ENCODE data around the gene KCNE1. TPM values are rescaled to one million over a fixed set of nuclear protein-coding genes. Genes with fewer than 3 reads are reported as not detected.
"Not testable (repeated sequence)": the region's sequence is repeated elsewhere in the genome, so short reads cannot be mapped to it uniquely, and the experiment has no call there.

The KCNE1 gene
- total and polyA plus RNA-seq, 8 donors = 0.05 to 0.75 (median 0.30) TPM

- intact Hi-C loops (cut with DNase I); FAIRE-seq; H3K36me3 ChIP-seq: not testable (repeated sequence)
These were observed 107.3 kb downstream of the KCNE1 start for GRCh38 chr21:34404742-34405141.

GRCh38 chr21:34400522-34400921 lies 111.5 kb downstream of the KCNE1 start:
- FAIRE-seq; intact Hi-C loops (cut with DNase I); H3K4me1 ChIP-seq; DNase-seq; H3K36me3 ChIP-seq; H3K4me3 ChIP-seq; ATAC-seq; H3K9me3 ChIP-seq; H3K27me3 ChIP-seq; H3K27ac ChIP-seq: not testable (repeated sequence)
- WGBS, 2 donors = no CpG with 5 or more reads among the region's 5 CpGs

More at GRCh38 chr21:34404742-34405141, 107.3 kb downstream of the KCNE1 start:
- not testable (repeated sequence) for H3K27me3 ChIP-seq, H3K9me3 ChIP-seq, H3K27ac ChIP-seq, DNase-seq, H3K4me3 ChIP-seq, ATAC-seq, H3K4me1 ChIP-seq
- no CpG with 5 or more reads among the region's 5 CpGs for WGBS, 2 donors

Other genes starting within 250 kb of the KCNE1 start
- not detected for gene KCNE2, start 148.2 kb downstream of the KCNE1 start, total RNA-seq
- not detected for gene KCNE2, start 148.2 kb downstream of the KCNE1 start, polyA plus RNA-seq
- gene SMIM11, start 136.7 kb downstream of the KCNE1 start, total RNA-seq = 10 to 100 TPM in 1 of 6 donors, 1 to 10 TPM in 5; 2.3 to 10.8 (median 4.9) TPM
- 1 to 10 TPM; 1.3 to 3.3 TPM for gene SMIM11, start 136.7 kb downstream of the KCNE1 start, polyA plus RNA-seq
- gene SMIM34, start 88.3 kb downstream of the KCNE1 start, total RNA-seq = not detected
- not detected for gene SMIM34, start 88.3 kb downstream of the KCNE1 start, polyA plus RNA-seq
- 10 to 100 TPM in 5 of 6 donors, 1 to 10 TPM in 1; 9.5 to 19.7 (median 14.9) TPM for gene RCAN1, start 102.9 kb upstream of the KCNE1 start, total RNA-seq
- 10 to 100 TPM in 1 of 2 donors, 1 to 10 TPM in 1; 9.5 to 15.3 TPM for gene RCAN1, start 102.9 kb upstream of the KCNE1 start, polyA plus RNA-seq
- gene CLIC6, start 156.8 kb upstream of the KCNE1 start, total RNA-seq = 10 to 100 TPM in 1 of 6 donors, 1 to 10 TPM in 5; 1.0 to 13.2 (median 2.0) TPM
- 1 to 10 TPM; 5.2 to 5.5 TPM for gene CLIC6, start 156.8 kb upstream of the KCNE1 start, polyA plus RNA-seq